Muscle of arm (tissue), 12 donors: ENCODE measurements around the gene RASGEF1C. TPM values are rescaled to one million over a fixed set of nuclear protein-coding genes. Genes with fewer than 3 reads are reported as not detected.

Source experiments
- DNase-seq: peaks from one replicate; pipeline ENCODE4 v3.0.0-alpha.2; 2013
- polyA plus RNA-seq, 12 donors: library from polyadenylated mRNA; unstranded; fragments of 120-200 nt; gene quantifications; one replicate each; pipeline ENCODE4 v1.2.1, GENCODE V29; 2013; ENCODE audit not compliant: insufficient read length in 12 of 12

The RASGEF1C gene
- polyA plus RNA-seq, 12 donors: 1.9 to 4.5 (median 3.1) TPM; not detected in 2

DNA sequence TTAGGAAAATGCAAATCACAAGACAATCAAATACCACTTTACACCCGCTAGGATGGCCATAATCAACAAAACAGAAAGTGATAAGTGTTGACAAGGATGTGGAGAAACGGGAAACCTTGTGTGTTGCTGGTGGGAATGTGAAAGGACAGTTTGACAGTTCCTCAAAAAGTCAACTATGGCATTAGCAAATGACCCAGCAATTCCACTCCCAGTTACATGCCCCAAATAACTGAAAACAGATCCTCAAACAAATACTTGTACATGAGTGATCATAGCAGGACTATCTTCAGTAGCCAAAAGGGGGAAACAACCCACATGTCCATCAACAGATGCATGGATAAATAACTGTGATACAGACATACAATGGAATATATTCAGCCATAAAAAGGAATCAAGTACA, 21.2 kb downstream of the RASGEF1C start:
- DNase-seq: no peak

DNA sequence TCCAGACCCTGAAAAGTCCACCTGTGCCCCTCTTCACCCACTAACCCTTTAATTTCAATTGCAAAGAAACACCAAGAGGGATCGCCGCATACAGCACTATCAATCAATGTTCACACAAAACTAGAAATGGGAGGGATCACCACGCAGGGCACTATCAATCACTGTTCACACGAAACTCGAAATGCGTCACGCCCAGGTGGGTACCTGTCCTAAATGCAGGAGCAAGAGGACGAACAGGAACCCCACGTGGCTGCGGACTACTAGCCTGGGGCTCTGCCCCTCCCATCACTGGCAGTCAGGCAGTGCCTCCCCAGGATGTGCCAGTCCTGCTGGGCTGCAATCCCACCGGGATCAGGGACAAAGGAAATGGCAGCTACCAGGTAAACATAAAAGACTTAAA, 28.2 kb downstream of the RASGEF1C start:
- no peak for DNase-seq

DNA sequence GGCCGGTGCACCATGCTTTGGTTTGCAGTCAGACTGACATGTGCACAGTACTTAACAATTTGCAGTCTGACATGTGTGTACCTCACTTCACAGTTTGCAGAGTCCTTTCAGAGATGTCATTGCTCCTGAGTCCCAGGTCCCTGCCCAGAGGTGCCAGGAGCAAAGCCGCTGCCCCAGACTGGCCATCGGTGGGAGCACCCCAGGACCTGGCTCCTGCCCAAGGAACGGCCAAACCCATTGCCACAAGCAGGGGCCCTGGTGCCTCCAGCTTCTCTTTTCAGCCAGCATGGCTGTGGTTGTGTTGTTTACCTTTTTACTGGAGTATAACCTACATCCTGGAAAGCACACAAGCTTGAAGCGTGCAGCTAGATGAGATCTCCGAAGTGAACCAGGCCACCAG, 28.6 kb downstream of the RASGEF1C start:
- no peak for DNase-seq

DNA sequence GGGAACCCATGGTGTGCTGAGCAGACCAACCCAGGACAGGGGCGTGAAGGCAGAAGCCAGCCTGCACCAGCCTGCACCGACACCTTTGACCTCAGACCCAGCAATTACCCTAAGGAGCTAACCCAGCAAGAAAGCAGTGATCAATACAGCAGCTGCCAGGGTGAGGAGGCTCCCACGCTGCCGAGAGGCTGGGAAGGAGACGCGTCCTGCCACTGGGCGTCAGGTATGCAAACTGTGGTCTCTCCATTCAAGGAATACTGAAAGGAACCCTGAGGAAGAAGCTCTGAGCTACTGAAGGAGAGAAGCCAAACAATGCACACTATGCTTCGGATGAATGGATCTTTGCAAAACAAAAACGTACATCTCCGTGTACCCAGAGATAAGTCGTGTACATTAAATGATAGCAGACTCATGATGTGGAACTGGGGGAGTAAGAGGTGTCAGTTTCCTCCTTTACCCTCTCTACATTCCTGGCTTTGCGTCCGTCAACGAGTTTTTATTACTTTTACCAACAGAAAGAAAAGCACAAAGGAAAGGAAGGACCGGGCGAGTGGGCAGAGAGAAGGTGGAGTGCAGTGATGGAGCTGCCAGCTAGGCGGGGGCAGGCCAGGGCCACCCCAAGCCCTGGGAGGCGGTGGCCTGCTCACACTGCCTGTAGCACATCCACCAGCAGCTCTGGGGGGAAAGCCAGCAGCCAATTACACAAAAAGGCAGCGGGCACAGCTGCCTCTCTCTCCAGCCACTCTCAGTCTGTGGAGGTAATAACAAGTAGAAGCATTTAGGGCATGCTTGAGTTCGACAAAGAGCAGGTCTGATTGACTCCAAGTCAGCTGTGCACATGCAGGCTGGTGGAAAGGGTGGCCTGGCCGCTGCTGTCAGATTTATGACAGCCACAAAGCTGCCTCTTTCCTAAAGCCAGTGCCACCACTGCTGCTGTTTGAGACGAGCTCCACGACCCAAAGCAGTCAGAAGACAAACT, 29.3 kb downstream of the RASGEF1C start:
- no peak for DNase-seq

DNA sequence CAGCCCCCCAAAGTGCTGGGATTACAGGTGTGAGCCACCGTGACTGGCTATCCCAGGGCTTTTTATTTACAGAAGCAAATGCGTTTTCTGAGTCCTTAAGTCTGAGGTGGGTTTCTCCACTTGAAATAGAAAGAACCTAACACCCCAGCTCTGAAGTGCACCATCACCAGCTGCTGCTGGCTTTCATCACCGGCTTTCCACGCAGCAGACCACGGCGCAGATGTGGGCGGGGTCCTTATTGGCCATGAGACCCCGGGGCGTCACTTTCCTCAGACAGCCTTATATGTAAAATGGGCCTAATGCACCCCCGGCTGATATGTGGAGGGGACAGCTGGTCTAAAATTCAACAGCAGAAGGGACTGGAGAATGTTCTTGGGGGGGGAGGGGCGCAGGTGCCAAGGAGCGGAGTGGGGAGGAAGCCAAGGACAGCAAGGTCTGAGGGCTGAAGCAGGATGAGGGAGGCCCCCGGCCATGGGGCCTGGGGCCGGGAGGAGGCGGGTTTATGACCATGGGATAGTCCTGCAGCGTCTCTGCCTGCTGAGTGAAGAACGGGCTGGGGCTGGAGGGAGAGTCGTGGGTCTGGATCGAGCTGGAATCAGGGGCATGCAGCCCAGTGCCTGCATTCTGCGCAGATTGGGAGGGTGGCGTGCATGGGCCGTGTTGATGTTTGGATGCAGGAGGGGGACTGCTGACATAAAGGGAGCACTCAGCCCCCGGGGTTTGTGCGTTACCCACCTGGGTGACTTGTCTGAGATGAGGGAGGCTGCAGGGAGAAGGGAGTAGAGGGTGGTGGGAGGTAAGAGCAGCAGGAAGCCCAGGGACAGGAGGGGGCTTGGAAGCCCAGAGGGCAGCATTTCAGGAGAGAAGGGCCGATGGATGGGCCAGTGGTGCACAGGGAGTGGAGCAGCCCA, 30.2 kb downstream of the RASGEF1C start:
- DNase-seq: no peak

DNA sequence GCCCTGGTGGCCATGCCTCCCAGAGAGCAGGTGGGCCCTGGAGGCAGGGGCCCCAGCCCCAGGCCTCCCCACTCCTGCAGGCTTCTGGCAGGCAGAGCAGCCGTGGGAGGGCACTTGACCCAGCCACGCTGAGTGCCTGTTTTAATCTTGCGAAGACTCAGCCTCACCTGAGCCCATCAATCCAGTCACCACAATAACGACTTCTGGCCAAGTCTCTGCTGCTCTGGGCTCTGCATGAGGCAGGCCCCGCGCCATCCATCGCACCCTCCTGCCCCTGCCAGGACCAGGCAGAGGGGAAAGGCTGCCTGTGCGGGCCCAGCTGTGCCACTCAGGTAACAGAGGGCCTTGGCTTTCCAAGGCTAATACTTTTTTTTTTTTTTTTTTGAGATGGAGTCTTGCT, 32.8 kb downstream of the RASGEF1C start:
- no peak for DNase-seq

DNA sequence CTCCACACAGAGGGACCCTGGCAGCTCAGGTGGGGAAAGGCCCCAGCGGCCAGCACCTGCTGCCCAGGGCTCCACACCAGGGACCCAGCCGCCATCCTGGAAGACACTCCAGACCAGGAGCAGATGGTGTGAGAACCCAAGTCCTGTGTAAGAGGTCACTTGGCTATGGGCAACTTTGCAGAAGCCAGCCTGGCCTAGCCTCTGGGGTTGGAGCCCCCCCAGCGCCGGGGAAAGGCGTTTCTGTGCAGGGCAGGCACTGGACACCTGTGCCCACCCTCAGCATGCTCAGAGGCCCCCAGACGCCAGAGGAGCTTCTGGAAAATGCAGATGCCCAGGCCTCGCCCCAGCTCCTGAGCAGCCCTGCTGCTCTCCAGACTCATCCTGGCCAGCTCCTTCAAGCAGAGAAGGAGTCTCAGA, 34.0 kb downstream of the RASGEF1C start:
- DNase-seq: no peak

DNA sequence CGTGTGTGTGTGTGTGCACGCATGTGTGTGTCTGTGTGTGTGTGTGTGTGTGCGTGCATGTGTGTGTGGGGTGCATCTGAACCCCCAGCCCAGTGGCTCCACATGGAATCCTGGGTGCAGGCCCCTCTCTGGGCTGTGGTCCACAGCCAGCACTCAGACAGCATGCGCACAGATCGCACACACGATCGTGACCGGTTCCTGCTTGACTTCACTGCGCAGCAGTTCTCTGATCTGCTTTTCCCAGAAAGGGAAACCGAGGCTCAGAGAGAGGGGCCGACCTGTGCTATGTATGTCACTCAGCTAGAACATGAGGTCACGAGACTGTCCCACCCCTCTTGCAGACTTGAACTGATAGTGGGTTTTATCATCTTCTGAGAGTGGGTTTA, 34.4 kb downstream of the RASGEF1C start:
- DNase-seq: no peak

DNA sequence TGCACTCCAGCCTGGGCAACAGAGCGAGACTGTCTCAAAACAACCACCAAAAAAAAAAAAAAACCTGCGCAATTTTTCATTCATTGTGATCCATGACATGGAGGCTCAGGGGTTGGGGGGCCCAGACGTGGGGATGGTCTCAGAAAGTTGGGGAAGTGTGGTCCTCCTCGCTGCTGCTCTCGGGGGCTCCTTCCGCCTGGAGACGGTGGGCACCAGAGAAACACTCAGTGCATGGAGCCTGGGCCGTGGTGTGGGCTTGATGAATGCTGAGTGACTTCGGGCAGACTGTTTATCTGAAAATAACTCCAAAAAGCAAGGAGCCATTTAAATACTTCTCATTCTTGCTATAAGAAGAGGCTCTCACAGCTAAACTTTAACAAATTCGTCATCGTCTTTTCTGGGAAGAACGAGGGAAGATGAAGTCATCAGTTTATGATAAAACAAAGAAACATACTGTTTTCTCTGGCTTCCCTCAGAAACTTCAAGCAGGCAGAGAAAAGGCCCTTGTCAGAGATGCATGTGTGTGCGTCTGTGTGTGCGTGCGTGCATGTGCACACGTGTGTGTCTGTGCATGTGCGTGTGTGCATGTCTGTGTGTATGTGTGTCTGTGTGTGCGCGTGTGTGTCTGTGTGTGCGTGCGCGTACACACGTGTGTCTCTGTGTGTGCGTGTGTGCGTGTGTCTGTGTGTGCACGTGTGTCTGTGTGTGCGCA, 35.0 kb downstream of the RASGEF1C start:
- no peak for DNase-seq

DNA sequence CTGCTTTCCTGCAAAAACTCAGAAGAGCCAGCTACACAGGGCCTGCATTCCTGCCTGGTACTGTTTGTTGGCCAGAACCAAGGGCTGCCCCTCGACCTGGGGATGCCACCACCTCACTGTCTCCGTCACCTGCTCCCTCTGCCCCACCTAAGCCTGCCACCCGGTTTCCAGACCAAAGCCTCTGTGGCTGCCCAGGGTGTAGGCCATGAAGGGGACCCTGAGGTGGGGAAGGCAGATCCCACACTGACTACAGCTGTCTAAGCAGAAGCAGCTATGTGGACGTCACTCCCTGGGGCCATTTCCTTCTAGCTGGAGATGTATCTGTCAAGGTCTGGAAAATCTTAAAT, 35.8 kb downstream of the RASGEF1C start:
- DNase-seq: no peak

DNA sequence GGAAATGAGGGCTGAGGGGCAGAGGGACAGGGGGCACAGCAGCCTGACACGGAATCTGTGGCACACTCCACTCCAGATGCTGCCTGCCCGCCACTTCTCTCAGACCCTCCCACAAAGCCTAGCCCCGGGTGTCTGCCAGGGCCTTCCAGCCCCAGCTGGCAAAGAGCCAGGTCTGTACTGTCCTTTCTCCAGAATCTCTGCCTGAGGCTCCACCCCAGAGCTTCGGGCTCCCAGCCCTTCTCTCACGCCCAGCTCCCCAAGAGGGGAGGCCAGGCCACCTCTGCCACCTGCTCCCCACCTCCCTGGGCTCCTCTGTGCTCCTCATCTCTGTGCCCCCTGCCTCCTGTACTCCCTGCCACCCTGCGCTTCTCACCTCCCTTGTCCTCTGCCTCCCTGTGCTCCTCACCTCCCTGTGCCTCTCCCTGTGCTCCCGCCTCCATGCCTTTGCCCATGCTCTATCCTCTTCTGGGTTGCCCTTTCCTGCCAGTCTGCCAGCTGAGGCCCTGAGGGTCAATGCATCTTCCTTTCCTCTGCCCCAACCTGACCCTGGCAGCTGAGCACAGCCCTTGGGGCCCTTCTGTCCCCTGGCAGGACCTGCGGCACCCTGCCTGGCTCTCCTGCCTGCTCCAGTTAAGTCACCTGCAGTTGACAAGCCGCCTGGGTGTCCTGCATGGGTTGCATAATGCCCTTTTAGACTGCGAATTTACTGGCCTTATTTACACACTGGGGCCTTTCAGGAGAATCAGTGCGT, 36.4 kb downstream of the RASGEF1C start:
- no peak for DNase-seq

DNA sequence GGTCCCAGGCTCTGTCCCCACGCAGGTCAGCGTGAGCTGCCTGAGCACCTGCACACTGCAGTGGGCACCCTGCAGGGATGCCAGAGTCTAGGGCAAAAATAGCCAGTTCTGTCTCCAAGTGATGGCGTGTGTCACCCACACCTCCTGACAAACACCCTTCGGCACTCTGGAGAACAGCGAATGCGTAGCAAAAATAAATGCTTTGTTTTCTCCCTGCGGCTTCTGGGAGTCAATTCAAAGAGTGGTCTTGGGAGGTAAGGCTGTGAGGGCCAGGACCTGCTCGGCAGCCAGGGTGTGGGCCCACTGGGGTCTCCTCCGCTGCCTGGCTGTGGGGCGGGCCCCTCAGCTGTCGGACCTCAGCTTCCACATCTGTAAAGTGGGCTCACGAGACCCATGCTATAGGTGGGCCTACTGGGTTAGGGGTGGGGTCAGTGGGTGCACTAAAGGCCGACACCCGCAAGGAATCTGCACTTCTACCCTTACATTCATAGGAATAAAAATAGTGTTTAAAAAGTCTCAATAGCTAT, 37.4 kb downstream of the RASGEF1C start:
- DNase-seq: no peak

DNA sequence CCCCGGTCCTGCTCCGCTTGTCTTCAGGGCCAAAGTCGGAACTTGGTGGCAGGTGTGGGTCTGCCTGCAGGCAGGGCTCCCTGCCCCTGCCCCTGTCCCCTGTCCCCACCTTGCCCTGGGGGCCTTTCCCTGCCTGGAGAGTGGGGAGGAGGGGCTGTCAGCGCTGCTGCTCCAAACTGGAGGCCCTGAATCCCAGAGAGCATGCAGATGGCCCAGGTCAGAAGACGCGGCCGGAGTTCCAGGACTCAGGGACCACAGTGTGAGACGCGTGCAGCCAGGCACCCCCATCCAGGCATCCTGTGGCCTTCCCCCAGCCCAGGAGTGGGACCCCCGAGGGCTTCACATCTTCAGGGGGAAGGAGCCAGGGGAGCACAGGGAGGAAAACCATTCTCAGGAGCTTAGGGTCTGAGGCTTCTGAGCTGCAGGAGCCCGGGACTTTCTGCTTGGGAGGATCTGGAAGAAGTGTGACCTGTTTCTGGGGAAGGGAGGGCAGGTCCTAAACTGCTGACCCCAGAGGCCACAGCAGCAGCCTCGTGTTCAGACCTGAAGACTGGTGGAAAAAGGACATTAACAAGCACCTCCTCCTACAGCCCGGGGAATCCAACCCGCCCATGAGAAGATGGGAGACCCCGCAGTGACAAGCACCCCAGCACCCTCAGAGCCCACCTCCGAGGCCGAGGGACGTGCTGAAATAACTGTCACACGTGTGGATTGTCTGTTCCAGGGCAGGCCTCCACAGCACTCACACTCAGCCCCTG, 38.0 kb downstream of the RASGEF1C start:
- DNase-seq: no peak

DNA sequence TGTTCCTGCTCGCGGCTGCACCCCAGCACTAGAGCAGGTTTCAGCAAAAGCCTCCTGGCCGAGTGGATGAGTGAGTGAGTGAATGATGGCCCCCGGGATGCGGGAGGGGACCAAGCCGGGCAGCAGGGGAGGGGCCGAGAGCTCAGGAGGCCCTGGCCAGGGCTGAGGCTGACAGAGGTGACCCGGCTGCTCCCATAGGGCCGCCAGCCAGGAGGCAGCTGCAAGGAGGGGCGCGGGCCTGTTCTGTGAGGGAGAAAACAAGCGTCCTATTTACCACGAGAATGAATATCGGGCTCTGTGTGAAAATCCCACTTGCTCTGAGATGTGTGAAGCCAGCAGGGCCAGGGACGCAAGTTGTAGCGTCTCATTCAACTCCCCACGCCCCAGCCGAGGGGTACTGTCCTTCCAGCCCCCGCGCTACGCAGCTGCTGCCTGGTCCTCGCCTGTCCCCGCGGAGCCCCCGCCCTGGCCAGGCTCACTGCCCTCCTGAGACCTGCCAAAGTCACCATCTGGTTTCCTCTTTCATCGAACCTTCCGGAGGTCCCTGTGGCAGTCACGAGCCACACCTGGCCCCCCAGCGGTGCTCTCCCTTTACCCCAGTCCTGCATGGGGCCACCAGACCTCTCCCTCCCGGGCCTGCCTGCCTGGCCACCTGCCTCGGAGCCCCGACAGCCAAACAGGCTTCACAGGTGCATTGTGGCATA, 38.8 kb downstream of the RASGEF1C start:
- DNase-seq: no peak

DNA sequence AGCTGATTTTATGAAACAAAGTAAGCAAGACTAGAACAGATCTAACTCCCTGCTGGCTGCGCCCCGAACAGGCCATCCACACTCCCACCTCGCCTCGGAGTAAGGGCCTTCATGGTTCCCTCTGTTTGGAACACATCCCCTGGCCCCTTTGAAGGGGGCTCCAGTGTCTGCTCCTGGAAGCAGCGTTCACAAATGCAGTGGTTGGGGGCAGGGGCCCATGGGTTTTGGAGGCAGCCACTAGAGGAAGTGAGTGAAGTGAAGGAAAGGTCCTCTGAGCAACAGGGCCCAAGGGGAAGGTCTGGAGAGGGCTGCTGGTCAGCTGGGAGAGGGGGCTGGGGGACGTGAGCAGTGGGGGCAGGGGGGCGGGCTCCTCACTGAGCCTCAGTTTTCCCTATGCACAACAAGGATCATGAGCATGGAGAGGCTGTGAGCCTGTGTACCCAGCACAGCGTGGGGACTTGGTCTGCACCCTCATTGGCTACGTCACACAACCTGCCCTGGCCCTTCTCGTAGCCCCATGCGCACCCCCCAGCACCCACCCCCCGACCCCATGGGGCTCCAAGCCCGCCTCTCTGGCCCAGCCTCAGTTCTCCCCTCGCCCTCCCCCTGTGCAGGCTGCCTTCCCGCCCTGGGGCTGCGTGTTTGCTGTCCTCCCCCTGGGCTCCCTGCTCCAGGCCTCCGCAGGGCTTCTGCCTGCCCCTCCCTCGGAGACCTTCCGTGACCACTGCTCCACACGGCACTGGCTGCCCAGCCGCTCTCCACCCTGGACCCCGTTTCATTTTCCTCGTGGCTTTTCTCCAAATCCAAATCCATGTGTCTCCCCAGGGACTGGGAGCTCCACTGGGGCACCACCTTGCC, 39.5 kb downstream of the RASGEF1C start:
- DNase-seq: no peak

DNA sequence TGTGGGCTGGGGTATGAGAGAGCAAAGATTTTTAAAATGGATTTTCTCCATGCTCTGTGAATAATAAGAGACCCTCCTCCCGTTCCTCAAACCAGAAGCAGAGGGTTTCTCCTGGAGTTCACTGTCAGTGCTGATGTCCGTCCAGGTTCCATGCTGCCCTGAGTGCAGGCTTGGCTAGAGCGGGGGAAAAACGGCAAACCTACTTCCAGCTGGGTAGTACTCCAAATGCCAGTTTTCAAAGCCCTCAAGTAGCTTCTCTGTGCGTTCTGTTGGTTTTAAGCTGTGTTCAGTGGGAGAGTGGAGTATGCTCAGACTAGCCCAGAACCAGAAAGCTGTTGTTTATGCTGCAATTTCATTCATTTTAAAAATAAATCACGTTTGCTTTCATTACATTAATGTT, 40.3 kb downstream of the RASGEF1C start:
- DNase-seq: no peak

DNA sequence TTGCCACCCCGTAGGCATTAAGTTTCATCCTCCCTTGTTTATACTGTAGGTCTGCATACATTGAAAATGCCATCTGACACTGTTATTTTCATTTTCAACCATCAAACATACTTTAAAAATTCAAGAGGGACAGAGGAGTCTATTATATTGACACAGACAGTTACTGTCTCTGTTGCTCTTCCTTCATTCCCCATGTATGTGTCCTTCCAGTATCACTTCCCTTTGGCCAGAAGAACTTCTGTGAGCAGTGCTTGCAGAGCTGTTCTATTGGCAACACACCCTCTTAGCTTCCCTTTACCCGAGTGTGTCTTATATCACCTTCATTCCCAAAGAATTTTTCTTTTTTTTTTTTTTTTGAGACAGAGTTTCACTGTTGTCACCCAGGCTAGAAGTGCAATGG, 42.8 kb downstream of the RASGEF1C start:
- no peak for DNase-seq

DNA sequence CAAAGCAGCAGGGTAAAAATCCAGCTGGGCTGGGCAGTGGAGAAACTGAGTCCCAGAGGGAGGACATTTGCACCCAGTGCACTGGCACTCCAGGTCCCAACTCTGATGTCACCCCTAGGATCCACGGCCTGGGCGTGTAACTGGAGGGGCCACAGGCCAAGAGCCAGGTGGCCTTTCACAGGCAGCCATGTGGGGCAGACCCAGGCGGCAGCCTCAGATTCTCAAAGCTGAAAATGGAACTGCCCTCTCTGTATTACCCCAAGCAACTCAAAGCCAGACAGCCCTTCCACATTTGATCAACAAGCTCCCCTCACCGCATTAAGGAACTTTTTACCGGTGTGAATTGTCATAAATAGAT, 46.7 kb downstream of the RASGEF1C start:
- no peak for DNase-seq
